Mesendoderm (in vitro differentiated cells): ENCODE data around the gene MEIS2. TPM values are rescaled to one million over a fixed set of nuclear protein-coding genes. Genes with fewer than 3 reads are reported as not detected.

Experiments used
- DNase-seq: peaks from one replicate; pipeline ENCODE4 v3.0.0; 2013
- H2AK5ac ChIP-seq: 2 replicates; pipeline ENCODE4 v1.6.1; 2013; ENCODE audit warnings: low read length, inconsistent platforms
- H2BK120ac ChIP-seq: 2 replicates; pipeline ENCODE4 v1.6.1; 2013; ENCODE audit warnings: low read depth, mild to moderate bottlenecking, low read length, moderate library complexity, mixed read lengths
- H2BK15ac ChIP-seq: replicated peaks from 2 replicates; pipeline ENCODE4 v1.6.1; 2013; ENCODE audit warnings: low read depth, mild to moderate bottlenecking, moderate library complexity
- H2BK5ac ChIP-seq: 2 replicates; pipeline ENCODE4 v1.6.1; 2013; ENCODE audit warnings: low read length, inconsistent platforms
- H3K18ac ChIP-seq: 2 replicates; pipeline ENCODE4 v1.6.1; 2013; ENCODE audit warnings: mild to moderate bottlenecking, low read length, mixed read lengths
- H3K23ac ChIP-seq: one replicate; pipeline ENCODE4 v1.6.1; 2013; ENCODE audit warnings: low read length
- H3K27ac ChIP-seq: 2 replicates; pipeline ENCODE4 v1.5.1; 2013; ENCODE audit warnings: low read depth, mild to moderate bottlenecking, inconsistent platforms, low read length, moderate library complexity
- H3K27me3 ChIP-seq: 2 replicates; pipeline ENCODE4 v1.6.1; 2013; ENCODE audit warnings: low read length, control low read depth, mild to moderate bottlenecking, inconsistent platforms; ENCODE audit not compliant: insufficient read depth, poor library complexity
- H3K36me3 ChIP-seq: 2 replicates; pipeline ENCODE4 v1.6.1; 2013; ENCODE audit warnings: low read length, inconsistent platforms; ENCODE audit not compliant: control insufficient read depth, insufficient read depth
- H3K4ac ChIP-seq: one replicate; pipeline ENCODE4 v1.6.1; 2013; ENCODE audit warnings: low read depth, mild to moderate bottlenecking, low read length, moderate library complexity
- H3K4me1 ChIP-seq: 2 replicates; pipeline ENCODE4 v1.6.1; 2013; ENCODE audit warnings: low read depth, low read length, inconsistent platforms; ENCODE audit not compliant: control insufficient read depth
- H3K4me2 ChIP-seq: 2 replicates; pipeline ENCODE4 v1.6.1; 2013; ENCODE audit warnings: low read length
- H3K4me3 ChIP-seq: 2 replicates; pipeline ENCODE4 v1.5.1; 2013; ENCODE audit warnings: mild to moderate bottlenecking, low read length
- H3K56ac ChIP-seq: one replicate; pipeline ENCODE4 v1.6.1; 2013; ENCODE audit warnings: low read length
- H3K79me1 ChIP-seq: 2 replicates; pipeline ENCODE4 v1.6.1; 2013; ENCODE audit warnings: low read length, inconsistent platforms
- H3K79me2 ChIP-seq: 2 replicates; pipeline ENCODE4 v1.6.1; 2013; ENCODE audit warnings: mild to moderate bottlenecking, low read length; ENCODE audit not compliant: control insufficient read depth, insufficient read depth
- H3K9ac ChIP-seq: 2 replicates; pipeline ENCODE4 v1.6.1; 2013; ENCODE audit warnings: low read length, inconsistent platforms
- H4K5ac ChIP-seq: one replicate; pipeline ENCODE4 v1.6.1; 2013; ENCODE audit warnings: low read length
- H4K8ac ChIP-seq: one replicate; pipeline ENCODE4 v1.6.1; 2013; ENCODE audit warnings: low read depth, mild to moderate bottlenecking, control low read depth, low read length, moderate library complexity
- WGBS: extraction: QIAGEN DNeasy Blood & Tissue Kit; methylation state at CpG from one replicate; pipeline ENCODE4 v1.1.7; 2013; ENCODE audit warnings: low lambda C conversion rate, missing lambda C conversion rate; ENCODE audit not compliant: insufficient coverage; ENCODE audit errors: extremely low coverage; 5-methylcytosine and 5-hydroxymethylcytosine counted together
- polyA plus RNA-seq, 2 experiments: library from polyadenylated mRNA; stranded (reverse); fragments of 200-250 nt; gene quantifications; one replicate each; pipeline ENCODE4 v1.2.3, GENCODE V29; 2013

MEIS2 gene
- 0.14 TPM for polyA plus RNA-seq (2013, experiment 1 of 2)
- 0.20 TPM for polyA plus RNA-seq (2013, experiment 2 of 2)

DNA sequence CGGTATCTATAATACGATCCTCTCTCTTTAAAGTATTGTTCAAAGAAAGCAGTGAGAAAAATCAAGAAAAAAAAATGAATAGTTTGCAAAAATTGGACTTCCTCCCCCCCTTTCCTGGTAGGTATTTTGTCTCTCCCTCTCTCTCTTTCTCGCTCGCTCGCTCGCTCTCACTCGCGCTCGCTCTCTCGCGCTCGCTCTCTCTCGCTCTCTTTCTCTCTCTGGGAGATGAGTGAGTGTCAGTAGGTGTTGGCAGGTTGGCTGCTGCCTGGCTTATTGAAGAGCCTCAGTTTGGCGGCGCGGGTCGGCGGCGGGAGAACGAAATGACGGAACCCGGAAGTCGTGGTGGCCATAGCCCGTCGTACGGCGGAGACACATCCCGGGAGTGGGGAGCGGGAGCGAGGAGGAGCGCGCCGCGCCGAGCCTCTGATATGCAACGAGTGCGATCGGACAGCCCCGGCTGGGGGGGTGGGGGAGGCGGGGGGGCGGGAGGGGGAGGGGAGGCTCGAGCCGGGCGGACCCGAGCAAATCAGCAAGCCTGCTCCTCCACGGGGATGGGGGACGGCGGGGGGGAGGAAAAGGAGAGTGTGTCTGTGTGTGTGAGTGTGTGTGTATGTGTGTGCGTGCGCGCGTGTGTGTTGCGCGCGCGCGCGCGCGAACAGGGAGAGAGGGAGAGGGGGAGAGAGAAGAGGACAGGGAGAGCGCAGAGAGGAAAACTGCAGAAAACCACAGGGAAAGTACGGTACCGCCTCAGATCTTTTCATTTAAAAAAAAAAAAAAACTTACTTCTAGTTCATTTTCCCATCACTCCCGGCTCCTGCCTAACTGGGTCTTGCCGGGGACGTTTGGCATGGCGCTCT is at the start of gene MEIS2:
Gene MEIS2, minus strand, starts transcription at position 441 of the 857 bp plus-strand sequence. CDS start 1,083 bp downstream, outside the sequence.
- Histone ChIP-seq H2AK5ac (no peak within 1 kb of the TSS), H4K8ac (peak within 1 kb of the TSS; percentile 92), H3K23ac (no peak within 1 kb of the TSS)

DNA sequence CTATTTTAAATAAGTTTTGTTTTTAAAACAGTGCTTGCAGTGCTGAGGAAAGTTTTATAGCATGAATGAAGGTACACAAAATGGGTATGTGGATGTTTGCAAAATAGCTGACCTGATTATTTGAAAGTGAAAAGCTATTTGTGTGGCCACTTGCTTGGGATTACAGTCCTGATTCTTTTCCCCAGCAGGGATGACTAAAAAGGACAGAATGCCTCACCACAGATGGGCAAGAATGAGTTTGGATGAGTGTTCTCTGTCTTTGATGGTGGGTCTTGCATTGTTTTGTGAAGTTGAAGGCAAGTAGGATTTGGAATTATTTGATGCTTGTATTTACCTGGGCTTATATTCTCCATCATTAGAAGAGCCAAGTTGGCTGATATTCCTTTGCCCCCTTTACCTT is 48.8 kb upstream of the MEIS2 start:
- Histone ChIP-seq H3K79me2 (no peaks in the 10 kb centered on the region), H3K56ac (no peak overlapping the region), H2BK120ac (no peak overlapping the region), H3K4me1 (no peaks in the 10 kb centered on the region), H4K5ac (no peak overlapping the region), H3K27me3 (no peaks in the 10 kb centered on the region), H2BK5ac (no peak overlapping the region), H2AK5ac (no peak overlapping the region), H4K8ac (no peak overlapping the region), H2BK15ac (no peak overlapping the region), H3K27ac (no peak overlapping the region), H3K4ac (no peak overlapping the region), H3K79me1 (no peaks in the 10 kb centered on the region), H3K4me2 (no peak overlapping the region), H3K36me3 (no peaks in the 10 kb centered on the region), H3K4me3 (no peak overlapping the region), H3K9ac (no peak overlapping the region), H3K23ac (no peak overlapping the region), H3K18ac (no peak overlapping the region)
- DNase-seq: no peak

More for the DNA sequence above, at the start of gene MEIS2:
- H3K4me1 ChIP-seq: peaks cover 2% of the 10 kb centered on the region
- H2BK120ac ChIP-seq: no peak within 1 kb of the TSS
- H2BK15ac ChIP-seq: no peak within 1 kb of the TSS
- H3K56ac ChIP-seq: peak within 1 kb of the TSS; percentile 87
- peak within 1 kb of the TSS; percentile 82 for H3K4me2 ChIP-seq
- no peak within 1 kb of the TSS for H4K5ac ChIP-seq
- H3K79me1 ChIP-seq: no peaks in the 10 kb centered on the region
- no peaks in the 10 kb centered on the region for H3K79me2 ChIP-seq
- peak within 1 kb of the TSS; percentile 70 for H3K27ac ChIP-seq
- H3K27me3 ChIP-seq: peaks cover 20% of the 10 kb centered on the region
- H3K36me3 ChIP-seq: no peaks in the 10 kb centered on the region
- H3K9ac ChIP-seq: peak within 1 kb of the TSS; percentile 63
- peak; percentile 91 for DNase-seq
- H3K4ac ChIP-seq: no peak within 1 kb of the TSS
- no CpG with 5 or more reads among the region's 67 CpGs for whole genome bisulfite sequencing
- H3K18ac ChIP-seq: peak within 1 kb of the TSS; percentile 75
- no peak within 1 kb of the TSS for H2BK5ac ChIP-seq
- peak within 1 kb of the TSS; percentile 69 for H3K4me3 ChIP-seq

DNA sequence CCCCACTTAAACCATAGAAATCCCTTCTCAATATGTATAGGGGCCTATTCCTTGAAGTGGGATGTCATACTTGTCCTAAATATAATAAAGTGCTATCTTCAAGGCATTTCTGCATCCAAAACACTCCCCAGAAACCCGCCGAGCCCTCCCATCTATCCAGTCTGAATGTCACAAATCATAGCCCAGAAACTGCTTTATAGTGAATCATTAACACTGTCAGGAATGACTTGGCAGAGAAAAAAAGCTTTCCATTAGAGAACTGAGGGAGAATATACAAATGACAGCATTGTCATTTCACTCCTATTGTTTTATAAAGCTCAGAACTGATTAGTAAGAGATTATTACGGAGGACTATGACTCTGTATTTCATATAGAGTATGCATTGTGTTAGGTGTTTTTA is 48.4 kb upstream of the MEIS2 start:
- no peaks in the 10 kb centered on the region for H3K27me3 ChIP-seq
- H2BK120ac ChIP-seq: no peak overlapping the region
- no peak for DNase-seq
- H4K5ac ChIP-seq: no peak overlapping the region
- no peak overlapping the region for H2BK5ac ChIP-seq
- H3K18ac ChIP-seq: no peak overlapping the region
- H3K4me1 ChIP-seq: no peaks in the 10 kb centered on the region
- H3K27ac ChIP-seq: no peak overlapping the region
- no peak overlapping the region for H3K4me3 ChIP-seq
- no peak overlapping the region for H2AK5ac ChIP-seq
- H3K79me1 ChIP-seq: no peaks in the 10 kb centered on the region
- no peaks in the 10 kb centered on the region for H3K36me3 ChIP-seq
- H3K4ac ChIP-seq: no peak overlapping the region
- no peak overlapping the region for H3K56ac ChIP-seq
- H3K79me2 ChIP-seq: no peaks in the 10 kb centered on the region
- H4K8ac ChIP-seq: no peak overlapping the region
- H3K4me2 ChIP-seq: no peak overlapping the region
- H2BK15ac ChIP-seq: no peak overlapping the region
- no peak overlapping the region for H3K9ac ChIP-seq
- H3K23ac ChIP-seq: no peak overlapping the region
- WGBS: no CpG with 5 or more reads among the region's 3 CpGs

DNA sequence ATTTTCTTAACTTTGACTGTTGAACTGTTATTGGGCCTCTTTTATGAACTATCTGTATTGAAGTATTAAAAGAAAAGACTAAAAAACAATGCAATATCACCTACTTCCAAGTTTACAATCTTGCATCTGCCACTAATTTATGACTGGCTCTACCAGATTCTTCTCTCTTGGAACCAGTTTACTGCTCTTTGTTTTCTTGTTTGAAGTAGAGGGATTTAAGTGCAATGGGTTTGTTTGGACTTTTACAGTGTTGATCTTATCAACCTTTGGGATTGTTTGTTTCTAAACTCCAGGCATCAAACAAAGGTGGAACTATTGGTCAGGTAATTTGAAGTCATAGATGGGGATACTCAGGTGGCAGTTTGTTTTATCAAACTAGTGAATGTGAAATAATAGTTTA is 43.0 kb upstream of the MEIS2 start:
- no peak overlapping the region for H3K56ac ChIP-seq
- no peak overlapping the region for H3K4me3 ChIP-seq
- DNase-seq: peak; percentile 41
- H3K4ac ChIP-seq: no peak overlapping the region
- no peaks in the 10 kb centered on the region for H3K27me3 ChIP-seq
- H3K79me1 ChIP-seq: no peaks in the 10 kb centered on the region
- H4K5ac ChIP-seq: no peak overlapping the region
- no peak overlapping the region for H3K23ac ChIP-seq
- H3K18ac ChIP-seq: no peak overlapping the region
- no peak overlapping the region for H2AK5ac ChIP-seq
- H3K9ac ChIP-seq: no peak overlapping the region
- H2BK15ac ChIP-seq: no peak overlapping the region
- H3K36me3 ChIP-seq: no peaks in the 10 kb centered on the region
- H3K4me1 ChIP-seq: no peaks in the 10 kb centered on the region
- H4K8ac ChIP-seq: no peak overlapping the region
- H2BK120ac ChIP-seq: no peak overlapping the region
- no peak overlapping the region for H2BK5ac ChIP-seq
- H3K27ac ChIP-seq: no peak overlapping the region
- no peaks in the 10 kb centered on the region for H3K79me2 ChIP-seq
- no peak overlapping the region for H3K4me2 ChIP-seq

DNA sequence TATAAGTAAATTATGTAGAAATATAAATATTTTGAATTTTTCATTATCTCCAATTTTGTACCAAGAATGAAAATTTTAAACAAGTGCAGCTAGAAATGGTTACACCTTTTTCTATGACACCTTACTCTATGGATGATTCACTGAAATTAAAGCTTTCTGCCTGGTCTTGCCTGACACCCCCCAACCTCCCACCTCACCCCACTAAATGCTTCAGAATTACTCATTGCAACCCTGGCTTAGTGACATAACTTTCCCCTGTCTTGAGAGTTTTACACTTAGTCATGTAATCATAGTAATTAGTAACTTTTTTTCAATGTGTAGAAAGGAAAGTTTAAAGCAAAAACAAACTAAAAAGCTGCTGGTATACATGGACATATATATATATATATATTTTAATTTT is 42.0 kb upstream of the MEIS2 start:
- H3K79me2 ChIP-seq: no peaks in the 10 kb centered on the region
- no peak overlapping the region for H4K8ac ChIP-seq
- H2BK15ac ChIP-seq: no peak overlapping the region
- H3K4me1 ChIP-seq: no peaks in the 10 kb centered on the region
- H3K79me1 ChIP-seq: no peaks in the 10 kb centered on the region
- H2AK5ac ChIP-seq: no peak overlapping the region
- H2BK120ac ChIP-seq: no peak overlapping the region
- no peak overlapping the region for H3K4me3 ChIP-seq
- no peak overlapping the region for H3K9ac ChIP-seq
- H3K36me3 ChIP-seq: no peaks in the 10 kb centered on the region
- no peak overlapping the region for H3K4ac ChIP-seq
- H3K27me3 ChIP-seq: no peaks in the 10 kb centered on the region
- H4K5ac ChIP-seq: no peak overlapping the region
- DNase-seq: no peak
- no peak overlapping the region for H3K27ac ChIP-seq
- no peak overlapping the region for H3K18ac ChIP-seq
- no peak overlapping the region for H2BK5ac ChIP-seq
- no peak overlapping the region for H3K4me2 ChIP-seq
- H3K56ac ChIP-seq: no peak overlapping the region
- H3K23ac ChIP-seq: no peak overlapping the region

DNA sequence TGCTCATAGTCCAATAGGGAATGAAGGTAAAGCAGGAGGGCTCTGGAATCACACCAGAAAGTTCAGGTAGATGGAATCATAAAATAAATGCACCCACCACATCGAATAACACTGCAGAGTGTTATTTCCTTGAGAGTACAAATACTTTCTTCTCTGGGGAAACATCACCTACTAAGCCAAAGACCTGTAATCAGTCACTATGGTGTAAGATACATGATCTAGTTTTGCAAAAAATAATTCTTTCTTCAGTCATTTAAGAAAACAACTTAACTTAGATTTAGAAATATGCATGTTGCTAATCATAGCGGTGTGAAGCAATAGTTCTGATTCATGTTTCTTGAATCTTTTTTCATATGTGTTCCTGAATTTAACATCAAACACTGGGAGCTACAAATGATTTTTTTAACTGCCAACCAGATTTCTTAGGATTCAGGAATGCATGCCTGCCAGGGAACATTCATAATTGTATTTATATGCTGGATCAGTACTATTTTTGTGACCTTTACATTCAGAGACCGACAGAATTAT is 40.2 kb upstream of the MEIS2 start:
- no peak overlapping the region for H3K4ac ChIP-seq

More for the DNA sequence above, 40.2 kb upstream of the MEIS2 start:
- Histone ChIP-seq H2BK15ac (no peak overlapping the region), H3K23ac (no peak overlapping the region), H3K27ac (no peak overlapping the region), H3K36me3 (no peaks in the 10 kb centered on the region), H3K27me3 (no peaks in the 10 kb centered on the region), H3K4me1 (no peaks in the 10 kb centered on the region), H2BK120ac (no peak overlapping the region), H3K4me2 (no peak overlapping the region), H3K4me3 (no peak overlapping the region), H4K8ac (no peak overlapping the region), H3K79me1 (no peaks in the 10 kb centered on the region), H2BK5ac (no peak overlapping the region), H3K18ac (no peak overlapping the region), H3K9ac (no peak overlapping the region), H3K56ac (no peak overlapping the region), H2AK5ac (no peak overlapping the region), H4K5ac (no peak overlapping the region), H3K79me2 (no peaks in the 10 kb centered on the region)
- DNase-seq: no peak
- WGBS: no CpG with 5 or more reads among the region's 3 CpGs
